Activated B cell treated with CpG ODN at 0.5 μM for 24 hours (primary cell): Measurements from ENCODE around the gene ZNF540. TPM values are rescaled to one million over a fixed set of nuclear protein-coding genes. Genes with fewer than 3 reads are reported as not detected.
"Not testable (repeated sequence)": the region's sequence is repeated elsewhere in the genome, so short reads cannot be mapped to it uniquely, and the experiment has no call there.

Source experiments
- ATAC-seq: fragments of 200-7000 bp; cut with Tn5 transposase; one replicate; pipeline ENCODE4 v1.10.0; 2021; ENCODE audit warnings: low read depth, mild to moderate bottlenecking, moderate library complexity
- CTCF ChIA-PET: fragments of 350-600 bp; sonication (Branson Sonifier 250); formaldehyde crosslinking; loops from one replicate; lab custom pipeline; 2021; ENCODE audit warnings: antibody characterized with exemption; lab: Charles Lee
- POLR2A ChIA-PET: fragments of 350-600 bp; sonication (Branson Sonifier 250); formaldehyde crosslinking; loops from one replicate; lab custom pipeline; 2021; ENCODE audit warnings: antibody characterized with exemption; lab: Charles Lee
- DNase-seq: peaks from one replicate; pipeline ENCODE4 v3.0.0; 2022
- H3K27ac Mint-ChIP-seq: one replicate; pipeline ENCODE4 v1.8.0; 2020; ENCODE audit warnings: mixed read lengths
- H3K27me3 Mint-ChIP-seq: one replicate; pipeline ENCODE4 v1.8.0; 2021; ENCODE audit warnings: mixed read lengths
- H3K36me3 Mint-ChIP-seq: one replicate; pipeline ENCODE4 v1.8.0; 2021; ENCODE audit warnings: low read depth, mixed read lengths
- H3K4me1 Mint-ChIP-seq: one replicate; pipeline ENCODE4 v1.8.0; 2021; ENCODE audit warnings: mixed read lengths
- H3K4me3 Mint-ChIP-seq: one replicate; pipeline ENCODE4 v1.8.0; 2020; ENCODE audit warnings: mild to moderate bottlenecking, mixed read lengths
- H3K9me3 Mint-ChIP-seq: one replicate; pipeline ENCODE4 v1.8.0; 2020; ENCODE audit warnings: mixed read lengths
- intact Hi-C: fragments of 100-400 bp; cut with micrococcal nuclease; formaldehyde crosslinking; loops from one replicate; pipeline ENCODE4 v1.15.1; 2024
- total RNA-seq: library from RNA; stranded (reverse); gene quantifications from 2 replicates; pipeline ENCODE4 v1.2.3, GENCODE V29; 2022
- TF ChIP-seq, protein P1 (sequence below): fragments of 200-600 bp; IDR thresholded peaks from one replicate; pipeline ENCODE4 v1.8.0; 2022; ENCODE audit warnings: antibody characterized with exemption, mild to moderate bottlenecking

Gene ZNF540
- total RNA-seq, 1 donor from 2014 or later, result 2.9 TPM

- POLR2A ChIA-PET, result interaction anchor here (0.7 to 1.6 kb wide), 7 partner anchors 34 to 1441 kb away, joined by 3 to 11 read pairs (median 3); partner anchors contain the start of genes ZNF146, ZNF527, ZNF540 and ZNF565
- intact Hi-C loops, result loop anchor here (1.0 to 10.0 kb wide), 8 partner anchors 36 to 1541 kb away; partner anchors contain the start of genes OVOL3, POLR2I, TBCB and ZNF383
- peaks cover 9% of the 10 kb centered on the region for H3K36me3 Mint-ChIP-seq
These were observed 61.2 kb downstream of the ZNF540 start for GRCh38 chr19:37655689-37656371.

GRCh38 chr19:37657157-37657556, 62.5 kb downstream of the ZNF540 start:
- H3K27ac Mint-ChIP-seq, H3K36me3 Mint-ChIP-seq, ATAC-seq, H3K27me3 Mint-ChIP-seq, DNase-seq, H3K9me3 Mint-ChIP-seq: not testable (repeated sequence)
- ChIA-PET POLR2A (interaction anchor here (0.7 to 1.0 kb wide), 3 partner anchors 62 to 129 kb away, joined by 4 to 6 read pairs (median 5); partner anchors contain the start of gene ZNF573), CTCF (interaction anchor here (0.8 kb wide), 1 partner anchor 59 kb away, joined by 3 read pairs; no protein-coding TSS in a partner anchor)
- Mint-ChIP-seq H3K4me1 (peaks cover 28% of the 10 kb centered on the region), H3K4me3 (peak overlapping the region; percentile 95)
- intact Hi-C loops, result loop anchor here (5.0 to 10.0 kb wide), 2 partner anchors 440 to 1542 kb away; partner anchors contain the start of genes OVOL3, POLR2I, TBCB and ZNF383

More at GRCh38 chr19:37655689-37656371, 61.2 kb downstream of the ZNF540 start:
- TF ChIP-seq, protein P1, sequence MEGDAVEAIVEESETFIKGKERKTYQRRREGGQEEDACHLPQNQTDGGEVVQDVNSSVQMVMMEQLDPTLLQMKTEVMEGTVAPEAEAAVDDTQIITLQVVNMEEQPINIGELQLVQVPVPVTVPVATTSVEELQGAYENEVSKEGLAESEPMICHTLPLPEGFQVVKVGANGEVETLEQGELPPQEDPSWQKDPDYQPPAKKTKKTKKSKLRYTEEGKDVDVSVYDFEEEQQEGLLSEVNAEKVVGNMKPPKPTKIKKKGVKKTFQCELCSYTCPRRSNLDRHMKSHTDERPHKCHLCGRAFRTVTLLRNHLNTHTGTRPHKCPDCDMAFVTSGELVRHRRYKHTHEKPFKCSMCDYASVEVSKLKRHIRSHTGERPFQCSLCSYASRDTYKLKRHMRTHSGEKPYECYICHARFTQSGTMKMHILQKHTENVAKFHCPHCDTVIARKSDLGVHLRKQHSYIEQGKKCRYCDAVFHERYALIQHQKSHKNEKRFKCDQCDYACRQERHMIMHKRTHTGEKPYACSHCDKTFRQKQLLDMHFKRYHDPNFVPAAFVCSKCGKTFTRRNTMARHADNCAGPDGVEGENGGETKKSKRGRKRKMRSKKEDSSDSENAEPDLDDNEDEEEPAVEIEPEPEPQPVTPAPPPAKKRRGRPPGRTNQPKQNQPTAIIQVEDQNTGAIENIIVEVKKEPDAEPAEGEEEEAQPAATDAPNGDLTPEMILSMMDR, result no peak
- H3K27ac Mint-ChIP-seq, result peak overlapping the region; percentile 95
- DNase-seq, result peak; percentile 80
- peaks cover 28% of the 10 kb centered on the region for H3K4me1 Mint-ChIP-seq
- ATAC-seq, result peak; percentile 67
- H3K9me3 Mint-ChIP-seq, result peaks cover 2% of the 10 kb centered on the region
- no peaks in the 10 kb centered on the region for H3K27me3 Mint-ChIP-seq
- CTCF ChIA-PET, result no interaction called here
- peak overlapping the region; percentile 95 for H3K4me3 Mint-ChIP-seq

Other genes starting within 250 kb of the ZNF540 start
- 6.3 and 8.1 TPM in 2 replicates for gene ZNF527, start 223.8 kb upstream of the ZNF540 start, total RNA-seq
- gene ZNF569, start 127.4 kb upstream of the ZNF540 start, total RNA-seq, result 6.1 and 6.8 TPM in 2 replicates
- 5.8 and 7.1 TPM in 2 replicates for gene ZNF570, start 125.5 kb upstream of the ZNF540 start, total RNA-seq
- gene ZNF793, start 87.9 kb upstream of the ZNF540 start, total RNA-seq, result 8.4 and 8.7 TPM in 2 replicates
- gene ZNF571, start 84 bp upstream of the ZNF540 start, total RNA-seq, result 5.0 and 5.2 TPM in 2 replicates
- 13.7 and 16.4 TPM in 2 replicates for gene ZFP30, start 60.6 kb downstream of the ZNF540 start, total RNA-seq
- 9.6 and 10.3 TPM in 2 replicates for gene ZNF607, start 124.9 kb downstream of the ZNF540 start, total RNA-seq
- 18.7 and 19.8 TPM in 2 replicates for gene ZNF573, start 184.7 kb downstream of the ZNF540 start, total RNA-seq